ENCODE results near the gene BIRC5.
A peak's percentile ranks its signal among the peaks of the same experiment; 100 is the strongest.

The BIRC5 gene

DNA sequence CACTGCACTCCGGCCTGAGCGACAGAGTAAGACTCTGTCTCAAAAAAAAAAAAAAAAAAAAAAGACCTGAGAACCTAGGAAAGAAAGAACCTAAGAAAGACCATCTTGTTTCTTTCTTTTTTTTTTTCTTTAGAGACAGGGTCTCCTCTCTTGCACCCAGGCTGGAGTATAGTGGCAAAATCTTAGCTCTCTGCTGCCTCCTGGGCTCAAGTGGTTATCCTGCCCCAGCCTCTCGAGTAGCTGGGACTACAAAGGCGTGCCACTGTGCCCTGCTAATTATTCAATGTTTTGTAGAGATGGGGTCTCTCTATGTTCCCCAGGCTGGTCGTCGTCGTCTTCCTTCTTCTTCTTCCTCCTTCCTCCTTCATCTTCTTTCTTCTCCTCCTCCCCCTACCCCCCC, 7.8 kb upstream of the BIRC5 start:
- H3K4me3 ChIP-seq: no peak overlapping the region
- no peak overlapping the region for H3K9ac ChIP-seq
- no peak overlapping the region for H3K4me2 ChIP-seq
- peaks cover 0 to 4% (median 0%) of the 10 kb centered on the region in 11 experiments; a peak in 1 of 22 replicates for H4K20me1 ChIP-seq
- H3K4me1 ChIP-seq: peaks cover 0 to 5% (median 0%) of the 10 kb centered on the region in 10 experiments; a peak in 1 of 20 replicates
- TF ChIP-seq Cebpa-rat (IDR thresholded peaks at IDR 0.05): no peak
- H3K36me3 ChIP-seq: peaks cover 23 to 65% (median 52%) of the 10 kb centered on the region in 11 experiments
- no peaks in the 10 kb centered on the region for H3K27me3 ChIP-seq
- H3K27ac ChIP-seq: no peak overlapping the region
- H3K9me3 ChIP-seq (replicated peaks in 1 of 11): no peaks in the 10 kb centered on the region

GRCh38 chr17:78208486-78208885, 5.6 kb upstream of the BIRC5 start:
- H3K27ac ChIP-seq: no peak overlapping the region
- H3K27me3 ChIP-seq: no peaks in the 10 kb centered on the region
- no peaks in the 10 kb centered on the region for H3K9me3 ChIP-seq (replicated peaks in 1 of 11)
- H4K20me1 ChIP-seq: peaks cover 0 to 4% (median 0%) of the 10 kb centered on the region in 11 experiments; a peak in 1 of 22 replicates
- H3K4me3 ChIP-seq: no peak overlapping the region
- H3K9ac ChIP-seq: no peak overlapping the region
- no peak overlapping the region for H3K4me2 ChIP-seq
- H3K4me1 ChIP-seq: peaks cover 0 to 5% (median 0%) of the 10 kb centered on the region in 10 experiments; a peak in 1 of 20 replicates
- no peak for TF ChIP-seq Cebpa-rat (IDR thresholded peaks at IDR 0.05)
- peaks cover 19 to 47% (median 40%) of the 10 kb centered on the region in 11 experiments for H3K36me3 ChIP-seq

DNA sequence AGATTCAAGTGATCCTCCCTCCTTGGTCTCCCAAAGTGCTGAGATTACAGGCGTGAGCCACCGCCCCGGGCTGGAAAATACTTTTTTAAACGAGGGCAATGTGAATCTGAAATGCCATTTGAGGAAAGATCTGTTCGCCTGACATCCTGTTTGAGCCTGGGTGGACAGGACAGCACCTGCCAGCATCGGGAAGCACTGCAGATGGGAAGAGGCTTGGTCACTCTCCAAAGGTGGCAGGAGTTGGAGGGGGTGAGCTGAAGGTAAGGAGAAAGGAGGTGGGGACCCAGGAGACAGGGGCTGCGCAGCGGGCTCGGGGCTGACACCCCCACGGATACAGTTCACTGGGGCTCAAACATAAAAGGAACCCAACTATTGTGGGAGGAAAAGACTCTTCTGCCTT, 3.9 kb upstream of the BIRC5 start:
- Histone ChIP-seq H3K4me1 (peaks cover 7 to 14% (median 8%) of the 10 kb centered on the region in 10 experiments), H3K36me3 (peaks cover 5 to 31% (median 24%) of the 10 kb centered on the region in 11 experiments), H3K27ac (no peak overlapping the region), H3K27me3 (no peaks in the 10 kb centered on the region), H3K9me3 (replicated peaks in 1 of 11) (no peaks in the 10 kb centered on the region), H3K4me3 (no peak overlapping the region), H3K9ac (no peak overlapping the region), H4K20me1 (no peaks in the 10 kb centered on the region; a peak in 1 of 22 replicates), H3K4me2 (no peak overlapping the region)
- no peak for TF ChIP-seq Cebpa-rat (IDR thresholded peaks at IDR 0.05)

DNA sequence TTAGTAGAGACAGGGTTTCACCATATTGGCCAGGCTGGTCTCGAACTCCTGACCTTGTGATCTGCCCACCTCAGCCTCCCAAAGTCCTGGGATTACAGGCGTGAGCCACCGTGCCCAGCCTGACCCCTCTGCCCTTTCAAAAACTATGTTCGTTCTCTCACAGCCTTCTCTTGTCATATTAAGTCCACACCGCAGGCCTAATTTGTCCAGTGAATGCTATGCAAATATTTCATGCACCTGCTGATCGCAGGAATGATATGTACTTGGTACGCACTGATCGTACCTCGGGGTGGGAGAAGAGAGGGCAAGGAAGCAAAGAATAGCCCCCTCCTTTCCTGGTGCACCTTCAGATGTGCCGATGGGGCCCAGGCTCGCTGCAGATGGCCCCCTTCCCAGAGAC, 3.0 kb upstream of the BIRC5 start:
- Histone ChIP-seq H3K4me3 (no peak overlapping the region), H3K4me2 (no peak overlapping the region), H3K27me3 (no peaks in the 10 kb centered on the region), H3K4me1 (peaks cover 15 to 18% (median 17%) of the 10 kb centered on the region in 10 experiments), H4K20me1 (no peaks in the 10 kb centered on the region; a peak in 1 of 22 replicates), H3K9me3 (replicated peaks in 1 of 11) (no peaks in the 10 kb centered on the region), H3K9ac (no peak overlapping the region), H3K27ac (no peak overlapping the region), H3K36me3 (peaks cover 0 to 26% (median 15%) of the 10 kb centered on the region in 11 experiments; a peak in 19 of 22 replicates)
- TF ChIP-seq Cebpa-rat (IDR thresholded peaks at IDR 0.05): no peak

DNA sequence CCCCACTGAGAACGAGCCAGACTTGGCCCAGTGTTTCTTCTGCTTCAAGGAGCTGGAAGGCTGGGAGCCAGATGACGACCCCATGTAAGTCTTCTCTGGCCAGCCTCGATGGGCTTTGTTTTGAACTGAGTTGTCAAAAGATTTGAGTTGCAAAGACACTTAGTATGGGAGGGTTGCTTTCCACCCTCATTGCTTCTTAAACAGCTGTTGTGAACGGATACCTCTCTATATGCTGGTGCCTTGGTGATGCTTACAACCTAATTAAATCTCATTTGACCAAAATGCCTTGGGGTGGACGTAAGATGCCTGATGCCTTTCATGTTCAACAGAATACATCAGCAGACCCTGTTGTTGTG, 631 bp downstream of the BIRC5 start:
- no peak for TF ChIP-seq Cebpa-rat (IDR thresholded peaks at IDR 0.05)
- Histone ChIP-seq H3K4me1 (peaks cover 13 to 29% (median 24%) of the 10 kb centered on the region in 10 experiments), H3K9ac (peak overlapping the region; percentile 72 to 97 (median 93)), H4K20me1 (peaks cover 0 to 18% (median 6%) of the 10 kb centered on the region in 11 experiments; a peak in 8 of 22 replicates), H3K36me3 (peaks cover 0 to 43% (median 36%) of the 10 kb centered on the region in 11 experiments; a peak in 18 of 22 replicates), H3K4me2 (peak overlapping the region; percentile 71 to 98 (median 94)), H3K4me3 (peak overlapping the region; percentile 66 to 94 (median 83)), H3K27me3 (no peaks in the 10 kb centered on the region), H3K9me3 (replicated peaks in 1 of 11) (no peaks in the 10 kb centered on the region), H3K27ac (peak overlapping the region in 10 of 11 experiments; percentile 57 to 97 (median 94); a peak in 20 of 22 replicates)

- no peaks in the 10 kb centered on the region for H3K9me3 ChIP-seq (replicated peaks in 1 of 11)
- no peak overlapping the region for H3K4me2 ChIP-seq
- H3K27ac ChIP-seq: no peak overlapping the region
- H3K4me1 ChIP-seq: peaks cover 10 to 25% (median 21%) of the 10 kb centered on the region in 10 experiments
- no peak overlapping the region for H3K4me3 ChIP-seq
- peaks cover 0 to 92% (median 82%) of the 10 kb centered on the region in 11 experiments; a peak in 20 of 22 replicates for H3K36me3 ChIP-seq
- peaks cover 0 to 56% (median 25%) of the 10 kb centered on the region in 11 experiments; a peak in 11 of 22 replicates for H4K20me1 ChIP-seq
- TF ChIP-seq Cebpa-rat (IDR thresholded peaks at IDR 0.05): no peak
- H3K9ac ChIP-seq: peak overlapping the region in 1 of 11 experiments; percentile 13; a peak in 1 of 22 replicates
- no peaks in the 10 kb centered on the region for H3K27me3 ChIP-seq
Observed at GRCh38 chr17:78219396-78220150, 5.5 kb downstream of the BIRC5 start.

DNA sequence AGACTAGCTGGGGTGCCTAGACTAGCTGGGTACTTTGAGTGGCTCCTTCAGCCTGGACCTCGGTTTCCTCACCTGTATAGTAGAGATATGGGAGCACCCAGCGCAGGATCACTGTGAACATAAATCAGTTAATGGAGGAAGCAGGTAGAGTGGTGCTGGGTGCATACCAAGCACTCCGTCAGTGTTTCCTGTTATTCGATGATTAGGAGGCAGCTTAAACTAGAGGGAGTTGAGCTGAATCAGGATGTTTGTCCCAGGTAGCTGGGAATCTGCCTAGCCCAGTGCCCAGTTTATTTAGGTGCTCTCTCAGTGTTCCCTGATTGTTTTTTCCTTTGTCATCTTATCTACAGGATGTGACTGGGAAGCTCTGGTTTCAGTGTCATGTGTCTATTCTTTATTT, 9.0 kb downstream of the BIRC5 start:
- peaks cover 0 to 76% (median 29%) of the 10 kb centered on the region in 11 experiments; a peak in 12 of 22 replicates for H4K20me1 ChIP-seq
- H3K4me3 ChIP-seq: no peak overlapping the region
- peaks cover 0 to 10% (median 6%) of the 10 kb centered on the region in 11 experiments; a peak in 5 of 22 replicates for H3K27me3 ChIP-seq
- H3K4me2 ChIP-seq: no peak overlapping the region
- peak overlapping the region in 4 of 11 experiments; percentile 1 to 31 (median 10); a peak in 2 of 22 replicates for H3K9ac ChIP-seq
- H3K36me3 ChIP-seq: peaks cover 0 to 80% (median 73%) of the 10 kb centered on the region in 11 experiments; a peak in 20 of 22 replicates
- H3K27ac ChIP-seq: no peak overlapping the region; a peak in 1 of 22 replicates
- peaks cover 15 to 22% (median 18%) of the 10 kb centered on the region in 10 experiments for H3K4me1 ChIP-seq
- no peak for TF ChIP-seq Cebpa-rat (IDR thresholded peaks at IDR 0.05)
- no peaks in the 10 kb centered on the region for H3K9me3 ChIP-seq (replicated peaks in 1 of 11)

- H3K4me3 ChIP-seq: no peak overlapping the region
- H3K27me3 ChIP-seq: peaks cover 0 to 10% (median 6%) of the 10 kb centered on the region in 11 experiments; a peak in 5 of 22 replicates
- H3K9ac ChIP-seq: no peak overlapping the region
- no peak overlapping the region for H3K27ac ChIP-seq
- peaks cover 0 to 70% (median 29%) of the 10 kb centered on the region in 11 experiments; a peak in 12 of 22 replicates for H4K20me1 ChIP-seq
- peaks cover 0 to 73% (median 66%) of the 10 kb centered on the region in 11 experiments; a peak in 20 of 22 replicates for H3K36me3 ChIP-seq
- no peaks in the 10 kb centered on the region for H3K9me3 ChIP-seq (replicated peaks in 1 of 11)
- peaks cover 15 to 28% (median 23%) of the 10 kb centered on the region in 10 experiments for H3K4me1 ChIP-seq
- TF ChIP-seq Cebpa-rat (IDR thresholded peaks at IDR 0.05): no peak
- no peak overlapping the region for H3K4me2 ChIP-seq
Observed at GRCh38 chr17:78223765-78224164, 9.7 kb downstream of the BIRC5 start.
